Activated naive CD8-positive, alpha-beta T cell treated with anti-CD3 and anti-CD28 coated beads, Interleukin-2, amount 50 U/mL, for 16 hours (primary cell): ENCODE data around the gene ZBTB46.

Experiments
- DNase-seq: peaks from one replicate; pipeline ENCODE4 v3.0.0-alpha.2; 2020; ENCODE audit warnings: low read depth, low spot score

Gene ZBTB46

DNA sequence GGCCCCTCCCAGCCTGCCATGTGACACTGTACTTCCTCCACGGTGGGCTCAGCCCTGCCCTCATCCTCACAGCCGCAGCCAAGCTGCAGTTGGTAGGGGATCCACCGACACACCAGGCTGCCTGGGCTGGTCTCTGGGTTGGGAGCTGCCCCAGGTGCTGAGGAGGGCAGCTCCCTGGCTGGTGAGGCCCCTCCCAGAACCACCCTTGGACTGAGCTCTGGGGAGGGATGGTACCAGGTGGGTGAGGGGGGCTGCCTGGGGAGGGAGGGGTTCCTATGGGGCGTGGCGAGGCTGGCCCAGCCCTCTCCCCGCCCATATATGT is 134.8 kb downstream of the ZBTB46 start:
- no peak for DNase-seq

DNA sequence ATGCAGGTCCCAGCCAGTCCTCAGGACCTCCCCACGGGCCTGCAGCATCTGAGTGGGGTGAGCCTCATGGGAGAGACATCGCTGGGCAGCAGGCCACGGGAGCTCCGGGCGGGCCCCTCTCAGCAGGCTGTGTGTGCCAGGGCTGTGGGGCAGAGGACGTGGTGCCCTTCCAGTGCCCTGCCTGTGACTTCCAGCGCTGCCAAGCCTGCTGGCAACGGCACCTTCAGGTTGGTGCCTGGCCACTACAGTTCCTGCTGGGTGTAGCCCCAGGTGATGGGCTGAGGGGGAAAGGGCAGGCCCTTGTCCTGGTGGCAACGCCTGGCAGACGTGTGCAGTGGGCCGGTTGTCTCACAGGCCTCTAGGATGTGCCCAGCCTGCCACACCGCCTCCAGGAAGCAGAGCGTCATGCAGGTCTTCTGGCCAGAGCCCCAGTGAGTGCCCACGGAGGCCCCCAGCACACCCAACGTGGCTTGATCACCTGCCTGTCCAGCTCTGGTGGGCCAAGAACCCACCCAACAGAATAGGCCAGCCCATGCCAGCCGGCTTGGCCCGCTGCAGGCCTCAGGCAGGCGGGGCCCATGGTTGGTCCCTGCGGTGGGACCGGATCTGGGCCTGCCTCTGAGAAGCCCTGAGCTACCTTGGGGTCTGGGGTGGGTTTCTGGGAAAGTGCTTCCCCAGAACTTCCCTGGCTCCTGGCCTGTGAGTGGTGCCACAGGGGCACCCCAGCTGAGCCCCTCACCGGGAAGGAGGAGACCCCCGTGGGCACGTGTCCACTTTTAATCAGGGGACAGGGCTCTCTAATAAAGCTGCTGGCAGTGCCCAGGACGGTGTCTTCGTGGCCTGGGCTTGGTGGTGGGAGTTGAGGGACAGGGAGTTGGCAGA is 135.4 kb downstream of the ZBTB46 start:
- no peak for DNase-seq

DNA sequence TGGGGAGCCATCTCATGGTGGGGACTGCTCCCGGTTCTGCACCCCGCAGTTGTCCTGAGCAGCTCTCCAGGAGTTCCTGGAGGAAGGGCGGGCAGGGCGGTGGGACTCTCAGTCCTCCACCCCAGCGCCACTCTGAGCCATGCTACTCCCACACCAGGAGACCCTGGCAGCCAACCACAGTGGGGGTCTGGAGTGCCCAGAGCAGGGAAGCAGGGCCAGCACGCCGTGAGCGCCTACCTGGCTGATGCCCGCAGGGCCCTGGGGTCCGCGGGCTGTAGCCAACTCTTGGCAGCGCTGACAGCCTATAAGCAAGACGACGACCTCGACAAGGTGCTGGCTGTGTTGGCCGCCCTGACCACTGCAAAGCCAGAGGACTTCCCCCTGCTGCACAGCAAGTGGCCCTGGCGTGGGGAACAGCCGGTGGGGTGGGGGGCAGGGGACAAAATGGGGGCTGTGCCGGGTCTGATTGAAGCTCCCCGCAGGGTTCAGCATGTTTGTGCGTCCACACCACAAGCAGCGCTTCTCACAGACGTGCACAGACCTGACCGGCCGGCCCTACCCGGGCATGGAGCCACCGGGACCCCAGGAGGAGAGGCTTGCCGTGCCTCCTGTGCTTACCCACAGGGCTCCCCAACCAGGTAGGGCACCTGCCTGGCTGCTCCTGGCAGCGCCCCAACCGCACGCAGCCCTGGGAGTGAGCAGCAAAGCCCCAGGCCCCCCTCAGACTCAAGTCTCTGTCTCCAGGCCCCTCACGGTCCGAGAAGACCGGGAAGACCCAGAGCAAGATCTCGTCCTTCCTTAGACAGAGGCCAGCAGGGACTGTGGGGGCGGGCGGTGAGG is 136.3 kb downstream of the ZBTB46 start:
- DNase-seq, result no peak

DNA sequence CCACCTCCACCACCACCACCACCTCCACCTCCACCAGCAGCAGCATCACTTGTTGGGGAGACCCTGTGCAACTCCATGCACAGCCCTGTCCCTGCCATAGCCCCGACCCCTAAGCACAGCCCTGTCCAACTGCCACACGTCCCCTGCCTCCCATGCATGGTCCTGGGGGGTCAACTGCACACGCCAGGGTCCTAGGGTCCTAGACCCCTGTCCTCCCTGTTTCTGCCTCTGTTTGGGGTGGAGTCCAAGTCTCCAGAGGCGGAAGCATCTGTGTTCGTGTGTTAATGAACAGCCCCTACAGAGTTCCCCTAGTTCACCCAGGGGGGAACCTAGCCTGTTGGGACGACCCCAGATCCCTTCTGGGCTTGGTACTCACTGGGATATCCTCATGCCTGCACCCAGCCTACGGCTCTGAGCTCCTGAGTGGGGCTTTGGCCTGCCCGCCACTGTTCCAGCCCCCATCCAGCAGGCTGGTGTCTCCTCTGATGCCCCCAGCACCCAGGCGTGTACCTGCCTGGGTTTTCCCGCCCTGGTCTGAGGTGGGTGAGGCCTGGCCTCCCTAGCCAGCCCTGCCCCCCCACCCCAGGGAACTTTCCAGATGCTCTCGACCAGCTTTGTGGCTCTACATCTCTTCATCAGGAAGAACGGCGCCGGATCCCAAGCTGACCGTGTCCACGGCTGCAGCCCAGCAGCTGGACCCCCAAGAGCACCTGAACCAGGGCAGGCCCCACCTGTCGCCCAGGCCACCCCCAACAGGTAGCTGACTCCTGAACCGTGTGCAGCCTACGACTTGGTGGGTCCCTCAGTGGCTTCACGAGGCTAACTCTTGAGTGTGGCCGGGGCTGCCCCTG is 137.1 kb downstream of the ZBTB46 start:
- DNase-seq, result no peak
